Calu3 (cell line): ENCODE data around the gene KCTD3. TPM values are rescaled to one million over a fixed set of nuclear protein-coding genes. Genes with fewer than 3 reads are reported as not detected.

Source experiments
- BruUV-seq: library from RNA; stranded (reverse); fragments of 400-500 nt; replicated peaks from 2 replicates; lab custom pipeline; 2021; lab: Mats Ljungman, UMichigan
- CTCF ChIA-PET: fragments of 300-600 bp; sonication (Branson Sonifier 250); formaldehyde crosslinking; loops from one replicate; lab custom pipeline; 2022; ENCODE audit warnings: antibody characterized with exemption; lab: Charles Lee
- DNase-seq: peaks from one replicate; pipeline ENCODE4 v3.0.0; 2022
- H3K27ac Mint-ChIP-seq: one replicate; pipeline ENCODE4 v1.8.0; 2022; ENCODE audit warnings: mixed read lengths; ENCODE audit not compliant: unreplicated experiment
- H3K27me3 Mint-ChIP-seq: one replicate; pipeline ENCODE4 v1.8.0; 2022; ENCODE audit warnings: mixed read lengths; ENCODE audit not compliant: unreplicated experiment
- H3K36me3 Mint-ChIP-seq: one replicate; pipeline ENCODE4 v1.8.0; 2022; ENCODE audit warnings: mild to moderate bottlenecking, moderate library complexity, mixed read lengths; ENCODE audit not compliant: insufficient read depth, unreplicated experiment
- H3K4me1 Mint-ChIP-seq: one replicate; pipeline ENCODE4 v1.8.0; 2022; ENCODE audit warnings: mild to moderate bottlenecking, low read depth, mixed read lengths; ENCODE audit not compliant: unreplicated experiment
- H3K4me3 Mint-ChIP-seq: one replicate; pipeline ENCODE4 v1.8.0; 2022; ENCODE audit warnings: mild to moderate bottlenecking, low read depth, moderate library complexity, mixed read lengths; ENCODE audit not compliant: unreplicated experiment
- H3K9me3 Mint-ChIP-seq: one replicate; pipeline ENCODE4 v1.8.0; 2022; ENCODE audit warnings: low read depth, mixed read lengths; ENCODE audit not compliant: unreplicated experiment
- CTCF ChIP-seq: fragments of 200-600 bp; IDR thresholded peaks from one replicate; pipeline ENCODE4 v1.8.0; 2022; ENCODE audit warnings: antibody characterized with exemption; ENCODE audit not compliant: unreplicated experiment
- intact Hi-C: fragments of 100-400 bp; cut with micrococcal nuclease; formaldehyde crosslinking; loops from one replicate; pipeline ENCODE4 v1.10.0; 2022; ENCODE audit not compliant: unreplicated experiment
- total RNA-seq: library from RNA; stranded (reverse); gene quantifications from 2 replicates; pipeline ENCODE4 v1.2.3, GENCODE V29; 2022

KCTD3 gene
- total RNA-seq, 1 experiment from 2014 or later: 48.8 TPM

- intact Hi-C loops: no loop called here
- TF ChIP-seq CTCF: no peak
- Mint-ChIP-seq H3K4me1 (no peaks in the 10 kb centered on the region), H3K27me3 (no peaks in the 10 kb centered on the region), H3K9me3 (no peaks in the 10 kb centered on the region), H3K27ac (no peak overlapping the region), H3K4me3 (no peak overlapping the region), H3K36me3 (no peaks in the 10 kb centered on the region)
- DNase-seq: no peak
- CTCF ChIA-PET: no interaction called here
- BruUV-seq: no TSS peak
These were observed 100.7 kb downstream of the KCTD3 start for GRCh38 chr1:215667761-215668160.

- Mint-ChIP-seq H3K27ac (no peak overlapping the region), H3K4me1 (no peaks in the 10 kb centered on the region), H3K27me3 (no peaks in the 10 kb centered on the region), H3K4me3 (no peak overlapping the region), H3K36me3 (no peaks in the 10 kb centered on the region), H3K9me3 (no peaks in the 10 kb centered on the region)
- TF ChIP-seq CTCF: no peak
- no peak for DNase-seq
- CTCF ChIA-PET: no interaction called here
- intact Hi-C loops: no loop called here
- BruUV-seq: no TSS peak
These were observed 102.8 kb downstream of the KCTD3 start for GRCh38 chr1:215669806-215670491.
